ENCODE measurements around the gene MAGI1.

Gene MAGI1

DNA sequence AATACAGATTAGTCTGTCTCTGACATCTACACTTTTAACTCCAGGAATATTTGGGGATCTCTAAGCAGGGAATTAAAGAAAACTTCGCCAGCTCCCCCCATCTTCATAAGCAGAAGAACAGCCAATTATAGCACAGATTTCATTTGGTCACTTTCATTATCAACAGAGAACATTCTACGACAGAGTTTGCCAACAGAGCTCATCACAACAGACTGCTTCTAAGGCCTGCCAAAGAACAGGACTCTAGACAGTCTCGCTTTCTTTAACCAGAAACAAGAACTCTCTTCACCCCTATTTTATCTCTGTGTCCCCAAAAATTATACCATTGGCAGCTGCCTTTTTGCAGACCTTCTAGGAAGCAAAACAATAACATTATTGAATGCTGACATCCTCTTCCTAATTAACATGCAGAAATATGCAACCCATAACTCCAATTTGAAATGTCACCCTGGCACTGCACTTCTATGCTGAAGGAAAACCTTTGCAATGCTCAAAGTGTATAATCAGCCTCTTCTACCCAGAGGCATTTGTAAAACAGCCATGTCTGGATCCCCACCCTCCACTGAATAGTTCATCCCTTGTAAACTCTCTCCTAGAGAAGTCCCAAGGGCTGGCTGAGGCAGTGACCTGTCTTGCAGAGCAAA is 552.8 kb downstream of the MAGI1 start:
- no peak for TF ChIP-seq GABPA (IDR thresholded peaks at IDR 0.05; ENCODE audit: low read depth)
- TF ChIP-seq POLR2AphosphoS5 (IDR thresholded peaks at IDR 0.05; ENCODE audit: low read depth) = no peak
- TF ChIP-seq, protein P1, sequence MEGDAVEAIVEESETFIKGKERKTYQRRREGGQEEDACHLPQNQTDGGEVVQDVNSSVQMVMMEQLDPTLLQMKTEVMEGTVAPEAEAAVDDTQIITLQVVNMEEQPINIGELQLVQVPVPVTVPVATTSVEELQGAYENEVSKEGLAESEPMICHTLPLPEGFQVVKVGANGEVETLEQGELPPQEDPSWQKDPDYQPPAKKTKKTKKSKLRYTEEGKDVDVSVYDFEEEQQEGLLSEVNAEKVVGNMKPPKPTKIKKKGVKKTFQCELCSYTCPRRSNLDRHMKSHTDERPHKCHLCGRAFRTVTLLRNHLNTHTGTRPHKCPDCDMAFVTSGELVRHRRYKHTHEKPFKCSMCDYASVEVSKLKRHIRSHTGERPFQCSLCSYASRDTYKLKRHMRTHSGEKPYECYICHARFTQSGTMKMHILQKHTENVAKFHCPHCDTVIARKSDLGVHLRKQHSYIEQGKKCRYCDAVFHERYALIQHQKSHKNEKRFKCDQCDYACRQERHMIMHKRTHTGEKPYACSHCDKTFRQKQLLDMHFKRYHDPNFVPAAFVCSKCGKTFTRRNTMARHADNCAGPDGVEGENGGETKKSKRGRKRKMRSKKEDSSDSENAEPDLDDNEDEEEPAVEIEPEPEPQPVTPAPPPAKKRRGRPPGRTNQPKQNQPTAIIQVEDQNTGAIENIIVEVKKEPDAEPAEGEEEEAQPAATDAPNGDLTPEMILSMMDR (IDR thresholded peaks at IDR 0.05; ENCODE audit: insufficient read depth, low read length) = no peak
- TF ChIP-seq, protein P2, sequence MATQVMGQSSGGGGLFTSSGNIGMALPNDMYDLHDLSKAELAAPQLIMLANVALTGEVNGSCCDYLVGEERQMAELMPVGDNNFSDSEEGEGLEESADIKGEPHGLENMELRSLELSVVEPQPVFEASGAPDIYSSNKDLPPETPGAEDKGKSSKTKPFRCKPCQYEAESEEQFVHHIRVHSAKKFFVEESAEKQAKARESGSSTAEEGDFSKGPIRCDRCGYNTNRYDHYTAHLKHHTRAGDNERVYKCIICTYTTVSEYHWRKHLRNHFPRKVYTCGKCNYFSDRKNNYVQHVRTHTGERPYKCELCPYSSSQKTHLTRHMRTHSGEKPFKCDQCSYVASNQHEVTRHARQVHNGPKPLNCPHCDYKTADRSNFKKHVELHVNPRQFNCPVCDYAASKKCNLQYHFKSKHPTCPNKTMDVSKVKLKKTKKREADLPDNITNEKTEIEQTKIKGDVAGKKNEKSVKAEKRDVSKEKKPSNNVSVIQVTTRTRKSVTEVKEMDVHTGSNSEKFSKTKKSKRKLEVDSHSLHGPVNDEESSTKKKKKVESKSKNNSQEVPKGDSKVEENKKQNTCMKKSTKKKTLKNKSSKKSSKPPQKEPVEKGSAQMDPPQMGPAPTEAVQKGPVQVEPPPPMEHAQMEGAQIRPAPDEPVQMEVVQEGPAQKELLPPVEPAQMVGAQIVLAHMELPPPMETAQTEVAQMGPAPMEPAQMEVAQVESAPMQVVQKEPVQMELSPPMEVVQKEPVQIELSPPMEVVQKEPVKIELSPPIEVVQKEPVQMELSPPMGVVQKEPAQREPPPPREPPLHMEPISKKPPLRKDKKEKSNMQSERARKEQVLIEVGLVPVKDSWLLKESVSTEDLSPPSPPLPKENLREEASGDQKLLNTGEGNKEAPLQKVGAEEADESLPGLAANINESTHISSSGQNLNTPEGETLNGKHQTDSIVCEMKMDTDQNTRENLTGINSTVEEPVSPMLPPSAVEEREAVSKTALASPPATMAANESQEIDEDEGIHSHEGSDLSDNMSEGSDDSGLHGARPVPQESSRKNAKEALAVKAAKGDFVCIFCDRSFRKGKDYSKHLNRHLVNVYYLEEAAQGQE (IDR thresholded peaks at IDR 0.05; ENCODE audit: insufficient replicate concordance, low read depth) = no peak
- no peak for TF ChIP-seq SPI1 (IDR thresholded peaks at IDR 0.05; ENCODE audit: borderline replicate concordance, low read depth)

DNA sequence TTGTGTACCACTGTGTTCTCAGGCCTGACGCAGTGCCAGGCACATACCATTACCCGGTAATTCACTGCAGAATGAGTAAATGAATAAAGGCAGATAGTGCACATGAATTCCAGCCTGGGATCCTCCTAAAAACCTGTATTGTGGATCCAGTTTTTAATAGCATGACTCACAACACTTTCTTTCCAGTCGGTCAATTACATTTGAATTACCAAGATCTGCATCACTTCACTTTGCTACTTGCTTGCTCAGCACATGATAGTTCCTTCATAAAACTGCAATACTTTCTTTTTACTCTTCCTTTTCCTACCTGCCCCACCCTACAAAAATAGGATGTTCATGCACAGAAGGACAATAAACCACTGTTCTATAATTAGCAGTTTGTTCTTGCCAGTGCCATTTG is 553.8 kb downstream of the MAGI1 start:
- DNase-seq (ENCODE audit: low read depth in 1 of 2, low spot score in 1 of 2) = no peak
- no peaks in the 10 kb centered on the region for H3K27me3 ChIP-seq (ENCODE audit: insufficient read depth, poor library complexity, severe bottlenecking)
- H3K4me3 ChIP-seq (replicated peaks; ENCODE audit: insufficient read depth, low read length) = no peak overlapping the region
- H3K27ac ChIP-seq (replicated peaks) = no peak overlapping the region
- TF ChIP-seq POLR2AphosphoS5 (IDR thresholded peaks at IDR 0.05; ENCODE audit: low read depth) = no peak
- TF ChIP-seq, protein P2 (IDR thresholded peaks at IDR 0.05; ENCODE audit: insufficient replicate concordance, low read depth) = no peak
- TF ChIP-seq, protein P1 (IDR thresholded peaks at IDR 0.05; ENCODE audit: insufficient read depth, low read length) = no peak
- TF ChIP-seq SPI1 (IDR thresholded peaks at IDR 0.05; ENCODE audit: borderline replicate concordance, low read depth) = no peak
- TF ChIP-seq GABPA (IDR thresholded peaks at IDR 0.05; ENCODE audit: low read depth) = no peak

More for the DNA sequence above, 552.8 kb downstream of the MAGI1 start:
- Histone ChIP-seq H3K4me3 (replicated peaks; ENCODE audit: insufficient read depth, low read length) (no peak overlapping the region), H3K27ac (replicated peaks) (no peak overlapping the region), H3K27me3 (ENCODE audit: insufficient read depth, poor library complexity, severe bottlenecking) (no peaks in the 10 kb centered on the region)
- no peak for DNase-seq (ENCODE audit: low read depth in 1 of 2, low spot score in 1 of 2)

DNA sequence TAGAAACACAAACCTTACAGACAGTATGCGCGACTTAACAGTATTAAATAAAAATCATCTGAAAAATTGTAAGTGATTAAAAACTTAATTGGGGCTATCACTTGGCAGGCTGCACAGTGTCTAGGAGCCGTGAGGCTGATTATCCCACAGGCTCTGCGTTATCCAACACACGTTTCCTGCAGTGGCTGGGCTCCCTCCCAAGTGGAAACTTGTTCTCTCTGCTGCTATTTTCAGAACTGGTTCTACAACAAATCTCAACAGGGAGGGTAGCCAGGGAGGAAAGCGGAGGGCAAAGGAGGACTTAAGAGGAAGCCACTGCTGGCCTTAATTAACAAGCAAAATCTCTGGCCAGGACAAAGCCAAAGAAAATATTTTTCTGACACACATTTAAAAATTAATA is 555.2 kb downstream of the MAGI1 start:
- no peak overlapping the region for H3K27ac ChIP-seq (replicated peaks)
- no peak for DNase-seq (ENCODE audit: low read depth in 1 of 2, low spot score in 1 of 2)

More for the DNA sequence above, 555.2 kb downstream of the MAGI1 start:
- no peak overlapping the region for H3K4me3 ChIP-seq (replicated peaks; ENCODE audit: insufficient read depth, low read length)
- H3K27me3 ChIP-seq (ENCODE audit: insufficient read depth, poor library complexity, severe bottlenecking) = no peaks in the 10 kb centered on the region
- no peak for TF ChIP-seq POLR2AphosphoS5 (IDR thresholded peaks at IDR 0.05; ENCODE audit: low read depth)
- TF ChIP-seq, protein P1 (IDR thresholded peaks at IDR 0.05; ENCODE audit: insufficient read depth, low read length) = no peak
- no peak for TF ChIP-seq GABPA (IDR thresholded peaks at IDR 0.05; ENCODE audit: low read depth)
- TF ChIP-seq SPI1 (IDR thresholded peaks at IDR 0.05; ENCODE audit: borderline replicate concordance, low read depth) = no peak
- TF ChIP-seq, protein P2 (IDR thresholded peaks at IDR 0.05; ENCODE audit: insufficient replicate concordance, low read depth) = no peak

Measured in HL-60 (cell line).